SK-N-MC (cell line): ENCODE data around the gene APOA1.

Experiments used
- EZH2 ChIP-seq: fragments of 200-600 bp; sonication (generic); IDR thresholded peaks from one replicate; pipeline ENCODE4 v1.6.1; 2017; ENCODE audit warnings: antibody characterized with exemption
- FOXP2 ChIP-seq: optimal IDR thresholded peaks from 2 replicates; pipeline ENCODE3; 2011; ENCODE audit warnings: mild to moderate bottlenecking, moderate library complexity; ENCODE audit not compliant: insufficient read depth; ENCODE audit errors: extremely low read length, control extremely low read depth
- POLR2AphosphoS5 ChIP-seq: IDR thresholded peaks from 2 replicates; pipeline ENCODE4 v1.6.1; 2012; ENCODE audit warnings: mild to moderate bottlenecking, low read depth, low read length, borderline replicate concordance

- TF ChIP-seq POLR2AphosphoS5: no peak
- no peak for TF ChIP-seq EZH2
- no peak for TF ChIP-seq FOXP2
Observed at GRCh38 chr11:116874251-116874650, 36.8 kb upstream of the APOA1 start.
